ENCODE measurements around the gene DUT. TPM values are rescaled to one million over a fixed set of nuclear protein-coding genes. Genes with fewer than 3 reads are reported as not detected.

Gene DUT
- total and polyA plus RNA-seq, 2 of the 8 experiments (the other 6 are each of a cell fraction or from before 2014, with no cell fraction given) = 71.5 to 246 TPM

DNA sequence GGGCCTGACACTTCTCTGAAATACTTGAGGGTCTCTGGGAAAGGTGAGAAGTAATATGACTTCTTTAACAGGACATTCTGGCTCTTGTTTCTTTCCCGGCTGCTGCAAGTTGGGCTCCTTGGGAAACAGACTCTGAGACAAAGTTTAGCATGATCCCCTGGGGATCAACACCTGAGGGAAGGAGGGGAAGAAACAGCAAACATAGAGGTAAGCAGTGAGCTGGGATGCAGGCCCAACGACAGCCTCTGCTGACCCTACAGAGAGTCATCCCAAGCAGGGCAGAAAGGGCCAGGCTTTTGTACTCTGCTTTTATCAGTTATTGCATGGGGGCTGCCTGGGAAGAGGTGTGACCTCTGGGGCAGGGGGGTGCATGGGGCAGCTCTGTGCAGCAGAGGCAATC, 26.8 kb upstream of the DUT start (continued):
- TF ChIP-seq TAF7 (optimal IDR thresholded peaks at IDR 0.05; ENCODE audit: borderline replicate concordance, low read depth, low read length) (no peak), HDAC6 (IDR thresholded peaks at IDR 0.05; ENCODE audit: low read depth, low read length) (no peak), CHD7 (IDR thresholded peaks at IDR 0.05; ENCODE audit: insufficient replicate concordance, low read length) (no peak), ZNF274 (IDR thresholded peaks at IDR 0.05; ENCODE audit: borderline replicate concordance, extremely low read depth, low read length) (no peak), BRCA1 (IDR thresholded peaks at IDR 0.05; ENCODE audit: low read depth, low read length) (no peak)

All from H1 (cell line).